ENCODE results near the gene TNNI2.

Gene TNNI2

GRCh38 chr11:1889941-1890855 is 51.4 kb downstream of the TNNI2 start:
- DNase-seq: no peak

Measured in NCI-H187 (cell line).